Measurements from ENCODE around the gene UGT2B11. TPM values are rescaled to one million over a fixed set of nuclear protein-coding genes. Genes with fewer than 3 reads are reported as not detected.
"Not testable (repeated sequence)": the region's sequence is repeated elsewhere in the genome, so short reads cannot be mapped to it uniquely, and the experiment has no call there.

UGT2B11 gene
- not detected for total RNA-seq

- H3K36me3 ChIP-seq, result no peaks in the 10 kb centered on the region
- H3K27ac ChIP-seq, result no peak within 1 kb of the TSS
- TF ChIP-seq POLR2A (IDR thresholded peaks at IDR 0.05), result no peak
- TF ChIP-seq CTCF (IDR thresholded peaks at IDR 0.05), result no peak
- no peak for TF ChIP-seq POLR2AphosphoS5 (IDR thresholded peaks at IDR 0.05)
- no peak for TF ChIP-seq EP300 (IDR thresholded peaks at IDR 0.05)
- no peaks in the 10 kb centered on the region for H3K27me3 ChIP-seq
- WGBS, 2 donors, result 53 to 54% methylated on average over 3 of the region's 3 CpGs
- H3K4me1 ChIP-seq, result no peaks in the 10 kb centered on the region
- DNase-seq (no peak), ATAC-seq (ENCODE audit: low FRiP score in 2 of 2) (no peak)
- H3K4me3 ChIP-seq, result no peak within 1 kb of the TSS
- H3K9me3 ChIP-seq, result no peaks in the 10 kb centered on the region
These were observed at the start of gene UGT2B11 for GRCh38 chr4:69214716-69215115. UGT2B11 (minus strand) TSS chr4:69214748; CDS start chr4:69214722, 26 bp downstream.

GRCh38 chr4:69253147-69253772 lies 38.7 kb upstream of the UGT2B11 start:
- H3K4me1 ChIP-seq; H3K27ac ChIP-seq; H3K27me3 ChIP-seq; DNase-seq; H3K36me3 ChIP-seq; H3K4me3 ChIP-seq; H3K9me3 ChIP-seq; ATAC-seq (ENCODE audit: low FRiP score in 2 of 2): not testable (repeated sequence)
- WGBS, 2 donors, result 82 to 91% methylated on average over 3 of the region's 3 CpGs

- not testable (repeated sequence) for H3K4me1 ChIP-seq; H3K27me3 ChIP-seq; DNase-seq; H3K36me3 ChIP-seq; H3K9me3 ChIP-seq; H3K27ac ChIP-seq; ATAC-seq (ENCODE audit: low FRiP score in 2 of 2); H3K4me3 ChIP-seq
- 85 to 91% methylated on average over 2 of the region's 2 CpGs for WGBS, 2 donors
These were observed 36.3 kb upstream of the UGT2B11 start for GRCh38 chr4:69250884-69251283.

GRCh38 chr4:69242562-69243240 lies 28.2 kb upstream of the UGT2B11 start:
- DNase-seq; ATAC-seq (ENCODE audit: low FRiP score in 2 of 2); H3K27me3 ChIP-seq; H3K4me1 ChIP-seq; H3K9me3 ChIP-seq; H3K27ac ChIP-seq; H3K4me3 ChIP-seq; H3K36me3 ChIP-seq: not testable (repeated sequence)
- WGBS, 2 donors, result 57 to 67% methylated on average over 3 of the region's 3 CpGs

GRCh38 chr4:69241746-69242145 lies 27.2 kb upstream of the UGT2B11 start:
- not testable (repeated sequence) for H3K27ac ChIP-seq; H3K36me3 ChIP-seq; H3K4me3 ChIP-seq; ATAC-seq (ENCODE audit: low FRiP score in 2 of 2); DNase-seq; H3K4me1 ChIP-seq; H3K9me3 ChIP-seq; H3K27me3 ChIP-seq
- WGBS, 2 donors, result 67 to 69% methylated on average over 2 of the region's 2 CpGs

GRCh38 chr4:69240787-69241186 lies 26.2 kb upstream of the UGT2B11 start:
- not testable (repeated sequence) for H3K4me1 ChIP-seq; H3K27me3 ChIP-seq; ATAC-seq (ENCODE audit: low FRiP score in 2 of 2); H3K36me3 ChIP-seq; H3K9me3 ChIP-seq; H3K27ac ChIP-seq; DNase-seq; H3K4me3 ChIP-seq
- WGBS, 2 donors, result 85 to 89% methylated on average over 3 of the region's 3 CpGs

- no peak for ATAC-seq (ENCODE audit: low FRiP score in 2 of 2)
- Histone ChIP-seq H3K4me1 (no peaks in the 10 kb centered on the region), H3K27ac (no peak overlapping the region), H3K4me3 (no peak overlapping the region), H3K9me3 (no peaks in the 10 kb centered on the region), H3K36me3 (no peaks in the 10 kb centered on the region), H3K27me3 (no peaks in the 10 kb centered on the region)
- 62 to 70% methylated on average over 6 of the region's 6 CpGs for WGBS, 2 donors
- TF ChIP-seq POLR2A (IDR thresholded peaks at IDR 0.05), result no peak
- TF ChIP-seq CTCF (IDR thresholded peaks at IDR 0.05), result no peak
- DNase-seq, result no peak
These were observed 25.1 kb upstream of the UGT2B11 start for GRCh38 chr4:69239557-69240168.
